ENCODE data around the gene SOCS1.

DNA sequence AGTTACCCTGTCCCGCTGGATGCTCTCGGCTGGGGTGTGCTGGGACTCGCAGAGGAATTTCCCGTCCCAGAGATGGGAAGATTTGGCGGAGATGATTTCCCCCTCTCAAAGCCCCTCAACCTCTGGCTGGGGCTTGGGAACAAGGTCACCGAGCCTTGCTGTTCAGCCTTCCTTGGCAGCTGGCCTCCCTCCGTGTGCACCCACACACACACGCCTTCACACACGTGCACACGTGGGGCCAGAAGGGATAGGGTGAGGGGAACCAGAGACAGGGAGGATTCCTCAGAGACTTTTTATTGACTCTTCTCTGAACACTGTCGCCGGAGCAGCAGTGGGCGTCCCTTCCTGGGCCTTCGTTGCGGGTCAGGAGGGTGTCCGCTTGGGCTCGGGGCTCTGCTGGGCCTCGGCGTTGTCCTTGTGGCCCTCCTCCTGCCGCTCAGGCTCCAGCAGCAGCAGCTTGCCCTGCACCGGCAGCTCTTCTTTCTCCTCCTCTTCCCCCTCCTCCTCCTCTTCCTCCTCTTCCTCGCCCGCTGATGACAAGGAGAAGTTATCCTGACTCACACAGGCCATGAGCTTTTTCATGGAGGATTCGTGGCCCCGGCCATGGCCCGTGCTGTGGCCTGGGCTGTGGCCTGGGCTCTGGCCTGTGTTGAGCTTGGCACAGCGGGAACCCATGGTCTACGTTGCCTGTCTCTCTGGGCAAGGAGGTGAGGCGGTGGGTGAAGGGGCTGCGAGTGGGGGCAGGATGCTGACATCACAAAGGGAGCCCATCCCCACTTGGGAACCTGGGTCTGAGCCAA, 17.1 kb upstream of the SOCS1 start, which contains the start of gene PRM3:
- TF ChIP-seq TAF1 (IDR thresholded peaks at IDR 0.05; ENCODE audit: borderline replicate concordance, low read depth, low read length) (no peak), POLR2A (IDR thresholded peaks at IDR 0.05; ENCODE audit: low read depth, low read length) (no peak), POLR2AphosphoS5 (IDR thresholded peaks at IDR 0.05; ENCODE audit: low read depth, low read length) (no peak)

All from GM12892 (cell line).